Measurements from ENCODE around the gene GP1BA.

DNA sequence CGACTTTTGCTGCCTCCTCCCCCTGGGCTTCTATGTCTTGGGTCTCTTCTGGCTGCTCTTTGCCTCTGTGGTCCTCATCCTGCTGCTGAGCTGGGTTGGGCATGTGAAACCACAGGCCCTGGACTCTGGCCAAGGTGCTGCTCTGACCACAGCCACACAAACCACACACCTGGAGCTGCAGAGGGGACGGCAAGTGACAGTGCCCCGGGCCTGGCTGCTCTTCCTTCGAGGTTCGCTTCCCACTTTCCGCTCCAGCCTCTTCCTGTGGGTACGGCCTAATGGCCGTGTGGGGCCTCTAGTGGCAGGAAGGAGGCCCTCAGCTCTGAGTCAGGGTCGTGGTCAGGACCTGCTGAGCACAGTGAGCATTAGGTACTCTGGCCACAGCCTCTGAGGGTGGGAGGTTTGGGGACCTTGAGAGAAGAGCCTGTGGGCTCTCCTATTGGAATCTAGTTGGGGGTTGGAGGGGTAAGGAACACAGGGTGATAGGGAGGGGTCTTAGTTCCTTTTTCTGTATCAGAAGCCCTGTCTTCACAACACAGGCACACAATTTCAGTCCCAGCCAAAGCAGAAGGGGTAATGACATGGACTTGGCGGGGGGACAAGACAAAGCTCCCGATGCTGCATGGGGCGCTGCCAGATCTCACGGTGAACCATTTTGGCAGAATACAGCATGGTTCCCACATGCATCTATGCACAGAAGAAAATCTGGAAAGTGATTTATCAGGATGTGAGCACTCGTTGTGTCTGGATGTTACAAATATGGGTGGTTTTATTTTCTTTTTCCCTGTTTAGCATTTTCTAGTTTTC lies 2.3 kb downstream of the GP1BA start:
- TF ChIP-seq YY1 (IDR thresholded peaks at IDR 0.05; ENCODE audit: low read depth) (no peak), EP300 (IDR thresholded peaks at IDR 0.05; ENCODE audit: borderline replicate concordance) (no peak)
- TF ChIP-seq, protein P1, sequence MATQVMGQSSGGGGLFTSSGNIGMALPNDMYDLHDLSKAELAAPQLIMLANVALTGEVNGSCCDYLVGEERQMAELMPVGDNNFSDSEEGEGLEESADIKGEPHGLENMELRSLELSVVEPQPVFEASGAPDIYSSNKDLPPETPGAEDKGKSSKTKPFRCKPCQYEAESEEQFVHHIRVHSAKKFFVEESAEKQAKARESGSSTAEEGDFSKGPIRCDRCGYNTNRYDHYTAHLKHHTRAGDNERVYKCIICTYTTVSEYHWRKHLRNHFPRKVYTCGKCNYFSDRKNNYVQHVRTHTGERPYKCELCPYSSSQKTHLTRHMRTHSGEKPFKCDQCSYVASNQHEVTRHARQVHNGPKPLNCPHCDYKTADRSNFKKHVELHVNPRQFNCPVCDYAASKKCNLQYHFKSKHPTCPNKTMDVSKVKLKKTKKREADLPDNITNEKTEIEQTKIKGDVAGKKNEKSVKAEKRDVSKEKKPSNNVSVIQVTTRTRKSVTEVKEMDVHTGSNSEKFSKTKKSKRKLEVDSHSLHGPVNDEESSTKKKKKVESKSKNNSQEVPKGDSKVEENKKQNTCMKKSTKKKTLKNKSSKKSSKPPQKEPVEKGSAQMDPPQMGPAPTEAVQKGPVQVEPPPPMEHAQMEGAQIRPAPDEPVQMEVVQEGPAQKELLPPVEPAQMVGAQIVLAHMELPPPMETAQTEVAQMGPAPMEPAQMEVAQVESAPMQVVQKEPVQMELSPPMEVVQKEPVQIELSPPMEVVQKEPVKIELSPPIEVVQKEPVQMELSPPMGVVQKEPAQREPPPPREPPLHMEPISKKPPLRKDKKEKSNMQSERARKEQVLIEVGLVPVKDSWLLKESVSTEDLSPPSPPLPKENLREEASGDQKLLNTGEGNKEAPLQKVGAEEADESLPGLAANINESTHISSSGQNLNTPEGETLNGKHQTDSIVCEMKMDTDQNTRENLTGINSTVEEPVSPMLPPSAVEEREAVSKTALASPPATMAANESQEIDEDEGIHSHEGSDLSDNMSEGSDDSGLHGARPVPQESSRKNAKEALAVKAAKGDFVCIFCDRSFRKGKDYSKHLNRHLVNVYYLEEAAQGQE (IDR thresholded peaks at IDR 0.05; ENCODE audit: low read depth): no peak
